K562 (cell line): ENCODE results near the gene COMP. TPM values are rescaled to one million over a fixed set of nuclear protein-coding genes. Genes with fewer than 3 reads are reported as not detected.

Experiments used
- CBFB ChIP-seq: sonication (generic); formaldehyde crosslinking; IDR thresholded peaks from 2 replicates; pipeline ENCODE4 v1.4.0; 2020; ENCODE audit warnings: mild to moderate bottlenecking, missing genetic modification reagents
- EP300 ChIP-seq: IDR thresholded peaks from 2 replicates; pipeline ENCODE4 v1.6.1; 2012; ENCODE audit warnings: low read length, improper control_type of control experiment
- FIP1L1 ChIP-seq: fragments of 200-400 bp; formaldehyde crosslinking; IDR thresholded peaks from 2 replicates; pipeline ENCODE4 v1.6.1; 2018; ENCODE audit warnings: mild to moderate bottlenecking, low read depth, low read length; ENCODE audit not compliant: poor library complexity, severe bottlenecking
- HMG20A ChIP-seq: fragments of 450-650 bp; formaldehyde crosslinking; conservative IDR thresholded peaks from 2 replicates; pipeline ENCODE4 v1.4.0; 2020; ENCODE audit warnings: mild to moderate bottlenecking, mixed read lengths
- HNRNPLL ChIP-seq: fragments of 200-400 bp; formaldehyde crosslinking; IDR thresholded peaks from 2 replicates; pipeline ENCODE4 v1.6.1; 2017; ENCODE audit warnings: low read length, low read depth, mild to moderate bottlenecking; ENCODE audit not compliant: poor library complexity, severe bottlenecking
- MAFG ChIP-seq: fragments of 450-650 bp; conservative IDR thresholded peaks from 2 replicates; pipeline ENCODE4 v1.6.1; 2016; ENCODE audit warnings: missing genetic modification characterization, missing compliant biosample characterization
- MBD2 ChIP-seq: sonication (generic); IDR thresholded peaks from 2 replicates; pipeline ENCODE4 v1.6.1; 2016; ENCODE audit warnings: low read depth, borderline replicate concordance
- NEUROD1 ChIP-seq: fragments of 150-350 bp; IDR thresholded peaks from 2 replicates; pipeline ENCODE4 v1.6.1; 2014; ENCODE audit warnings: borderline replicate concordance, low read length, low read depth; ENCODE audit not compliant: partially characterized antibody
- POLR3G ChIP-seq: IDR thresholded peaks from 2 replicates; pipeline ENCODE4 v1.6.1; 2011; ENCODE audit not compliant: insufficient read length, insufficient replicate concordance; ENCODE audit errors: extremely low read depth
- SMAD2 ChIP-seq: fragments of 150-350 bp; IDR thresholded peaks from 2 replicates; pipeline ENCODE4 v1.6.1; 2014; ENCODE audit warnings: low read depth, mild to moderate bottlenecking, low read length
- WHSC1 ChIP-seq: IDR thresholded peaks from one replicate; pipeline ENCODE4 v1.6.1; 2012; ENCODE audit warnings: low read length, control low read depth, inconsistent platforms
- ZC3H8 ChIP-seq: fragments of 450-650 bp; IDR thresholded peaks from 2 replicates; pipeline ENCODE4 v1.6.1; 2017
- ZNF551 ChIP-seq: fragments of 250-450 bp; sonication (Bioruptor Pico); IDR thresholded peaks from 2 replicates; pipeline ENCODE4 v1.5.0; 2021; ENCODE audit warnings: mild to moderate bottlenecking, moderate library complexity
- ZNF586 ChIP-seq: fragments of 450-650 bp; formaldehyde crosslinking; conservative IDR thresholded peaks from 2 replicates; pipeline ENCODE4 v1.4.0; 2020; ENCODE audit warnings: mild to moderate bottlenecking, moderate library complexity
- ZZZ3 ChIP-seq: fragments of 450-650 bp; IDR thresholded peaks from 2 replicates; pipeline ENCODE4 v1.6.1; 2016; ENCODE audit warnings: antibody characterized with exemption, mild to moderate bottlenecking, moderate library complexity
- polyA plus RNA-seq, 8 experiments: library from polyadenylated mRNA; depleted of rRNA in 4 of 8; stranded (reverse) in 5 of 8; unstranded in 3 of 8; fragments of >200 nt; fragmentation: Nextera tagmentation in 2 of 8; fragmentation: Illumina TruSeq in 1 of 8; extraction: Ambion mirVana in 2 of 8; extraction: Trizol in 1 of 8; gene quantifications; 2 replicates each; pipeline versions ENCODE4 v1.2.1 to v1.2.3, GENCODE V29; 2011 to 2014; ENCODE audit warnings: inconsistent platforms in 1 of 8, missing spikeins in 1 of 8
- total RNA-seq, 7 experiments: library from RNA; depleted of rRNA in 6 of 7; stranded (reverse); fragments of >200 nt in 6 of 7; fragmentation: Illumina TruSeq in 2 of 7; extraction: Trizol in 2 of 7; gene quantifications; 2 replicates each; pipeline versions ENCODE4 v1.2.1 to v1.2.3, GENCODE V29; 2011 to 2021; ENCODE audit warnings: low replicate concordance in 1 of 7
- TF ChIP-seq, protein P1 (sequence below): fragments of 250-450 bp; sonication (Bioruptor Pico); IDR thresholded peaks from 2 replicates; pipeline ENCODE4 v1.6.1; 2021; ENCODE audit warnings: mild to moderate bottlenecking
- TF ChIP-seq, protein P2 (sequence below): fragments of 200-600 bp; sonication (generic); IDR thresholded peaks from one replicate; pipeline ENCODE4 v1.6.1; 2012; ENCODE audit warnings: mild to moderate bottlenecking, low read depth, low read length, inconsistent platforms

The COMP gene
- total and polyA plus RNA-seq, 9 of the 15 experiments (the other 6 are each of a cell fraction or from before 2014, with no cell fraction given): 0.07 TPM; not detected in 8

DNA sequence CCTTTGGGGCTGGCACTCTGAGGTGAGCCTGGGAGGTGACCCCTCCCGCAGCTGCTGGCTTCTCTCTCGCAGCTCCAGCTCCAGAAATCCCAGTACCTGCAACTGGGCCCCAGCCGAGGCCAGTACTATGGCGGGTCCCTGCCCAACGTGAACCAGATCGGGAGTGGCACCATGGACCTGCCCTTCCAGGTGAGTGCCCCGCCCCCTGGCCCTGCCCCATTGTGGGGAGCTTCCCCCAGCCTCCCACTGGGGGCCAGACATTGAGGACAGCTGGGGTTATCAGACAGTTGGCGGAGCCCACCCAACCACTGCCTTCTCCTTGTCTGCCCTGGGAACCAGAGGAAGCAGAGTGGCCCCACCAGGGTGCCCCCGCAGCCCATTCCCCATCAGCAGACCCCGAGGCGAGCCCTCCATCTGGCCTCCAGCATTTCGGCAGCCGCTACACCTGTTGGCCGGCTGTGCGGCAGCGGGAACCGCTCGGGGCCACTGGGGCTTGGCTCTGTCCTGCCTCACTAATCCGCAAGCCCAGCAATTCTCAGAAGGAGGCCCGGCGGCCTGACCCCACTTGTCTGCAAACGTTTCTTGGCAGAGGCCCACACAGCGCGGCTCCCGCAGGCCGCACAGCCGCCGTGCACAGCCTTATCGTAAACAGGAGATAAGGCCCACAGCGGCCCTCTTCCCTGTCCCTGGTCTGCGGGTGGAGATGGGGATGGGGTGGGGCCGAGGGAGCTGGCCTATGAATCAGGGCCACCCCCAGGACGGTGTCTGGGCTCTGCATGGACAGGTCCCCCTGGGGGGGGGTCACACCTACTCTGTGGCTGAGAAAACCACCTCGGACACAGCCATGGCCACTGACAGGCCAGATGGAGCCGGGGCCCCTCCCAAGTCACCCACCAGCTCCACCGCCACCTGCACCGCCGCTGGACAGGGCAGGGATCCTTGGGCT, 48.0 kb downstream of the COMP start (continued):
- peak; percentile 66 for TF ChIP-seq EP300
- TF ChIP-seq, protein P1, sequence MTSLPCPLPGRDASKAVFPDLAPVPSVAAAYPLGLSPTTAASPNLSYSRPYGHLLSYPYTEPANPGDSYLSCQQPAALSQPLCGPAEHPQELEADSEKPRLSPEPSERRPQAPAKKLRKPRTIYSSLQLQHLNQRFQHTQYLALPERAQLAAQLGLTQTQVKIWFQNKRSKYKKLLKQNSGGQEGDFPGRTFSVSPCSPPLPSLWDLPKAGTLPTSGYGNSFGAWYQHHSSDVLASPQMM (CRISPR knock-in tag): no peak
- TF ChIP-seq, protein P2, sequence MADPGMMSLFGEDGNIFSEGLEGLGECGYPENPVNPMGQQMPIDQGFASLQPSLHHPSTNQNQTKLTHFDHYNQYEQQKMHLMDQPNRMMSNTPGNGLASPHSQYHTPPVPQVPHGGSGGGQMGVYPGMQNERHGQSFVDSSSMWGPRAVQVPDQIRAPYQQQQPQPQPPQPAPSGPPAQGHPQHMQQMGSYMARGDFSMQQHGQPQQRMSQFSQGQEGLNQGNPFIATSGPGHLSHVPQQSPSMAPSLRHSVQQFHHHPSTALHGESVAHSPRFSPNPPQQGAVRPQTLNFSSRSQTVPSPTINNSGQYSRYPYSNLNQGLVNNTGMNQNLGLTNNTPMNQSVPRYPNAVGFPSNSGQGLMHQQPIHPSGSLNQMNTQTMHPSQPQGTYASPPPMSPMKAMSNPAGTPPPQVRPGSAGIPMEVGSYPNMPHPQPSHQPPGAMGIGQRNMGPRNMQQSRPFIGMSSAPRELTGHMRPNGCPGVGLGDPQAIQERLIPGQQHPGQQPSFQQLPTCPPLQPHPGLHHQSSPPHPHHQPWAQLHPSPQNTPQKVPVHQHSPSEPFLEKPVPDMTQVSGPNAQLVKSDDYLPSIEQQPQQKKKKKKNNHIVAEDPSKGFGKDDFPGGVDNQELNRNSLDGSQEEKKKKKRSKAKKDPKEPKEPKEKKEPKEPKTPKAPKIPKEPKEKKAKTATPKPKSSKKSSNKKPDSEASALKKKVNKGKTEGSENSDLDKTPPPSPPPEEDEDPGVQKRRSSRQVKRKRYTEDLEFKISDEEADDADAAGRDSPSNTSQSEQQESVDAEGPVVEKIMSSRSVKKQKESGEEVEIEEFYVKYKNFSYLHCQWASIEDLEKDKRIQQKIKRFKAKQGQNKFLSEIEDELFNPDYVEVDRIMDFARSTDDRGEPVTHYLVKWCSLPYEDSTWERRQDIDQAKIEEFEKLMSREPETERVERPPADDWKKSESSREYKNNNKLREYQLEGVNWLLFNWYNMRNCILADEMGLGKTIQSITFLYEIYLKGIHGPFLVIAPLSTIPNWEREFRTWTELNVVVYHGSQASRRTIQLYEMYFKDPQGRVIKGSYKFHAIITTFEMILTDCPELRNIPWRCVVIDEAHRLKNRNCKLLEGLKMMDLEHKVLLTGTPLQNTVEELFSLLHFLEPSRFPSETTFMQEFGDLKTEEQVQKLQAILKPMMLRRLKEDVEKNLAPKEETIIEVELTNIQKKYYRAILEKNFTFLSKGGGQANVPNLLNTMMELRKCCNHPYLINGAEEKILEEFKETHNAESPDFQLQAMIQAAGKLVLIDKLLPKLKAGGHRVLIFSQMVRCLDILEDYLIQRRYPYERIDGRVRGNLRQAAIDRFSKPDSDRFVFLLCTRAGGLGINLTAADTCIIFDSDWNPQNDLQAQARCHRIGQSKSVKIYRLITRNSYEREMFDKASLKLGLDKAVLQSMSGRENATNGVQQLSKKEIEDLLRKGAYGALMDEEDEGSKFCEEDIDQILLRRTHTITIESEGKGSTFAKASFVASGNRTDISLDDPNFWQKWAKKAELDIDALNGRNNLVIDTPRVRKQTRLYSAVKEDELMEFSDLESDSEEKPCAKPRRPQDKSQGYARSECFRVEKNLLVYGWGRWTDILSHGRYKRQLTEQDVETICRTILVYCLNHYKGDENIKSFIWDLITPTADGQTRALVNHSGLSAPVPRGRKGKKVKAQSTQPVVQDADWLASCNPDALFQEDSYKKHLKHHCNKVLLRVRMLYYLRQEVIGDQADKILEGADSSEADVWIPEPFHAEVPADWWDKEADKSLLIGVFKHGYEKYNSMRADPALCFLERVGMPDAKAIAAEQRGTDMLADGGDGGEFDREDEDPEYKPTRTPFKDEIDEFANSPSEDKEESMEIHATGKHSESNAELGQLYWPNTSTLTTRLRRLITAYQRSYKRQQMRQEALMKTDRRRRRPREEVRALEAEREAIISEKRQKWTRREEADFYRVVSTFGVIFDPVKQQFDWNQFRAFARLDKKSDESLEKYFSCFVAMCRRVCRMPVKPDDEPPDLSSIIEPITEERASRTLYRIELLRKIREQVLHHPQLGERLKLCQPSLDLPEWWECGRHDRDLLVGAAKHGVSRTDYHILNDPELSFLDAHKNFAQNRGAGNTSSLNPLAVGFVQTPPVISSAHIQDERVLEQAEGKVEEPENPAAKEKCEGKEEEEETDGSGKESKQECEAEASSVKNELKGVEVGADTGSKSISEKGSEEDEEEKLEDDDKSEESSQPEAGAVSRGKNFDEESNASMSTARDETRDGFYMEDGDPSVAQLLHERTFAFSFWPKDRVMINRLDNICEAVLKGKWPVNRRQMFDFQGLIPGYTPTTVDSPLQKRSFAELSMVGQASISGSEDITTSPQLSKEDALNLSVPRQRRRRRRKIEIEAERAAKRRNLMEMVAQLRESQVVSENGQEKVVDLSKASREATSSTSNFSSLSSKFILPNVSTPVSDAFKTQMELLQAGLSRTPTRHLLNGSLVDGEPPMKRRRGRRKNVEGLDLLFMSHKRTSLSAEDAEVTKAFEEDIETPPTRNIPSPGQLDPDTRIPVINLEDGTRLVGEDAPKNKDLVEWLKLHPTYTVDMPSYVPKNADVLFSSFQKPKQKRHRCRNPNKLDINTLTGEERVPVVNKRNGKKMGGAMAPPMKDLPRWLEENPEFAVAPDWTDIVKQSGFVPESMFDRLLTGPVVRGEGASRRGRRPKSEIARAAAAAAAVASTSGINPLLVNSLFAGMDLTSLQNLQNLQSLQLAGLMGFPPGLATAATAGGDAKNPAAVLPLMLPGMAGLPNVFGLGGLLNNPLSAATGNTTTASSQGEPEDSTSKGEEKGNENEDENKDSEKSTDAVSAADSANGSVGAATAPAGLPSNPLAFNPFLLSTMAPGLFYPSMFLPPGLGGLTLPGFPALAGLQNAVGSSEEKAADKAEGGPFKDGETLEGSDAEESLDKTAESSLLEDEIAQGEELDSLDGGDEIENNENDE: no peak
- TF ChIP-seq CBFB (CRISPR knock-in tag): no peak
- peak; percentile 52 for TF ChIP-seq MAFG
- TF ChIP-seq FIP1L1: no peak
- peak; percentile 74 for TF ChIP-seq HNRNPLL
- TF ChIP-seq ZNF586: no peak
- TF ChIP-seq ZC3H8: no peak
- TF ChIP-seq WHSC1: no peak
- no peak for TF ChIP-seq ZZZ3
- no peak for TF ChIP-seq NEUROD1
- no peak for TF ChIP-seq MBD2
- TF ChIP-seq ZNF551 (CRISPR knock-in tag): no peak
- TF ChIP-seq POLR3G: no peak
- no peak for TF ChIP-seq HMG20A (CRISPR knock-in tag)
- TF ChIP-seq SMAD2: no peak
